Osteoblast (primary cell): ENCODE results near the gene NPAS3. TPM values are rescaled to one million over a fixed set of nuclear protein-coding genes. Genes with fewer than 3 reads are reported as not detected.

Experiments
- DNase-seq: peaks from one replicate; pipeline ENCODE4 v3.0.0; 2011; ENCODE audit warnings: low spot score, mixed read lengths; ENCODE audit not compliant: insufficient read length; ENCODE audit errors: missing footprints
- H2AFZ ChIP-seq: 2 replicates; pipeline ENCODE4 v1.6.0; 2011; ENCODE audit warnings: mild to moderate bottlenecking, low read length
- H3K27ac ChIP-seq: 2 replicates; pipeline ENCODE4 v1.5.1; 2011; ENCODE audit warnings: mild to moderate bottlenecking, low read depth, low read length, moderate library complexity
- H3K27me3 ChIP-seq: 2 replicates; pipeline ENCODE4 v1.6.0; 2012; ENCODE audit warnings: mild to moderate bottlenecking, control low read depth, inconsistent platforms, low read length, moderate library complexity; ENCODE audit not compliant: insufficient read depth
- H3K36me3 ChIP-seq: 2 replicates; pipeline ENCODE4 v1.5.1; 2011; ENCODE audit warnings: mild to moderate bottlenecking, low read length, control low read depth, moderate library complexity; ENCODE audit not compliant: insufficient read depth
- H3K4me1 ChIP-seq: 2 replicates; pipeline ENCODE4 v1.5.1; 2011; ENCODE audit warnings: mild to moderate bottlenecking, low read length, control low read depth, moderate library complexity; ENCODE audit not compliant: insufficient read depth
- H3K4me2 ChIP-seq: 2 replicates; pipeline ENCODE4 v1.6.0; 2011; ENCODE audit warnings: mild to moderate bottlenecking, low read length; ENCODE audit not compliant: insufficient read depth
- H3K4me3 ChIP-seq: fragments of 200-600 bp; sonication (generic); 3 replicates; pipeline ENCODE4 v1.5.1; 2012; ENCODE audit warnings: mild to moderate bottlenecking, low read length, inconsistent platforms; ENCODE audit not compliant: insufficient read depth
- H3K79me2 ChIP-seq: 2 replicates; pipeline ENCODE4 v1.6.0; 2012; ENCODE audit warnings: mild to moderate bottlenecking, low read length, control low read depth, inconsistent platforms; ENCODE audit not compliant: insufficient read depth
- H3K9me3 ChIP-seq: 2 replicates; pipeline ENCODE4 v1.5.1; 2011; ENCODE audit warnings: low read depth, low read length, control low read depth
- H4K20me1 ChIP-seq: 2 replicates; pipeline ENCODE4 v1.6.0; 2012; ENCODE audit warnings: mild to moderate bottlenecking, low read length, control low read depth; ENCODE audit not compliant: insufficient read depth
- CTCF ChIP-seq: IDR thresholded peaks from 2 replicates; pipeline ENCODE4 v1.5.1; 2011; ENCODE audit warnings: mild to moderate bottlenecking, low read depth, low read length, moderate library complexity; ENCODE audit errors: extremely low read depth
- total RNA-seq: library from RNA; depleted of rRNA; stranded (reverse); fragments of >200 nt; gene quantifications from 2 replicates; pipeline ENCODE4 v1.2.3, GENCODE V29; 2012

Gene NPAS3
- total RNA-seq, 1 donor, result 0.72 TPM

GRCh38 chr14:33790996-33791395, 852.3 kb downstream of the NPAS3 start:
- Histone ChIP-seq H3K79me2 (no peaks in the 10 kb centered on the region), H3K4me2 (no peak overlapping the region), H3K9me3 (no peaks in the 10 kb centered on the region), H3K27ac (no peak overlapping the region), H4K20me1 (no peaks in the 10 kb centered on the region), H3K36me3 (no peaks in the 10 kb centered on the region), H2AFZ (no peak overlapping the region), H3K4me3 (no peak overlapping the region), H3K27me3 (peaks cover 9% of the 10 kb centered on the region), H3K4me1 (peaks cover 10% of the 10 kb centered on the region)
- no peak for TF ChIP-seq CTCF
- no peak for DNase-seq

- Histone ChIP-seq H3K36me3 (no peaks in the 10 kb centered on the region), H3K9me3 (no peaks in the 10 kb centered on the region), H3K27ac (no peak overlapping the region), H3K4me1 (peaks cover 15% of the 10 kb centered on the region), H3K79me2 (no peaks in the 10 kb centered on the region), H3K4me2 (peak overlapping the region; percentile 86), H3K27me3 (peaks cover 9% of the 10 kb centered on the region), H2AFZ (no peak overlapping the region), H4K20me1 (no peaks in the 10 kb centered on the region), H3K4me3 (no peak overlapping the region)
- no peak for TF ChIP-seq CTCF
- no peak for DNase-seq
These were observed 853.5 kb downstream of the NPAS3 start for GRCh38 chr14:33792009-33792719.

- TF ChIP-seq CTCF, result peak; percentile 93
These were observed 854.2 kb downstream of the NPAS3 start for GRCh38 chr14:33792720-33793368.

GRCh38 chr14:33793398-33794110, 854.9 kb downstream of the NPAS3 start:
- Histone ChIP-seq H3K4me1 (peaks cover 15% of the 10 kb centered on the region), H3K27me3 (peaks cover 9% of the 10 kb centered on the region), H4K20me1 (no peaks in the 10 kb centered on the region), H3K9me3 (no peaks in the 10 kb centered on the region), H3K4me3 (peak overlapping the region; percentile 63), H3K79me2 (no peaks in the 10 kb centered on the region), H3K4me2 (peak overlapping the region; percentile 86), H2AFZ (peak overlapping the region; percentile 85), H3K27ac (no peak overlapping the region), H3K36me3 (no peaks in the 10 kb centered on the region)
- DNase-seq, result no peak
- no peak for TF ChIP-seq CTCF

More at GRCh38 chr14:33792720-33793368, 854.2 kb downstream of the NPAS3 start:
- Histone ChIP-seq H3K27ac (no peak overlapping the region), H3K4me1 (peaks cover 15% of the 10 kb centered on the region), H3K4me3 (peak overlapping the region; percentile 63), H3K9me3 (no peaks in the 10 kb centered on the region), H2AFZ (peak overlapping the region; percentile 85), H3K4me2 (peak overlapping the region; percentile 86), H4K20me1 (no peaks in the 10 kb centered on the region), H3K36me3 (no peaks in the 10 kb centered on the region), H3K27me3 (peaks cover 9% of the 10 kb centered on the region), H3K79me2 (no peaks in the 10 kb centered on the region)
- peak; percentile 90 for DNase-seq
